ENCODE results near the gene EPHB1.
"Not testable (repeated sequence)": the region's sequence is repeated elsewhere in the genome, so short reads cannot be mapped to it uniquely, and the experiment has no call there.

The EPHB1 gene

GRCh38 chr3:135091946-135092345 is 296.9 kb downstream of the EPHB1 start:
- no peak for TF ChIP-seq ZNF274 (IDR thresholded peaks at IDR 0.05; ENCODE audit: low read depth, low read length)
- no peak overlapping the region for H3K4me3 ChIP-seq (ENCODE audit: low read length)

GRCh38 chr3:135093121-135093520 is 298.1 kb downstream of the EPHB1 start:
- no peak overlapping the region for H3K4me3 ChIP-seq (ENCODE audit: low read length)
- TF ChIP-seq ZNF274 (IDR thresholded peaks at IDR 0.05; ENCODE audit: low read depth, low read length), result no peak

- no peak for TF ChIP-seq ZNF274 (IDR thresholded peaks at IDR 0.05; ENCODE audit: low read depth, low read length)
- H3K4me3 ChIP-seq (ENCODE audit: low read length), result no peak overlapping the region
These were observed 302.4 kb downstream of the EPHB1 start for GRCh38 chr3:135097276-135097946.

- H3K4me3 ChIP-seq (ENCODE audit: low read length), result no peak overlapping the region
- no peak for TF ChIP-seq ZNF274 (IDR thresholded peaks at IDR 0.05; ENCODE audit: low read depth, low read length)
These were observed 304.8 kb downstream of the EPHB1 start for GRCh38 chr3:135099734-135100355.

GRCh38 chr3:135100366-135100765 is 305.3 kb downstream of the EPHB1 start:
- TF ChIP-seq ZNF274 (IDR thresholded peaks at IDR 0.05; ENCODE audit: low read depth, low read length), result no peak
- no peak overlapping the region for H3K4me3 ChIP-seq (ENCODE audit: low read length)

- TF ChIP-seq ZNF274 (IDR thresholded peaks at IDR 0.05; ENCODE audit: low read depth, low read length), result no peak
- H3K4me3 ChIP-seq (ENCODE audit: low read length), result no peak overlapping the region
These were observed 308.9 kb downstream of the EPHB1 start for GRCh38 chr3:135103917-135104316.

GRCh38 chr3:135106445-135106844 is 311.4 kb downstream of the EPHB1 start:
- TF ChIP-seq ZNF274 (IDR thresholded peaks at IDR 0.05; ENCODE audit: low read depth, low read length), result no peak
- H3K4me3 ChIP-seq (ENCODE audit: low read length), result no peak overlapping the region

- no peak for TF ChIP-seq ZNF274 (IDR thresholded peaks at IDR 0.05; ENCODE audit: low read depth, low read length)
These were observed 312.0 kb downstream of the EPHB1 start for GRCh38 chr3:135107043-135107442.

GRCh38 chr3:135109681-135110080 is 314.6 kb downstream of the EPHB1 start:
- TF ChIP-seq ZNF274 (IDR thresholded peaks at IDR 0.05; ENCODE audit: low read depth, low read length), result no peak
- H3K4me3 ChIP-seq (ENCODE audit: low read length), result no peak overlapping the region

More at GRCh38 chr3:135107043-135107442, 312.0 kb downstream of the EPHB1 start:
- H3K4me3 ChIP-seq (ENCODE audit: low read length), result no peak overlapping the region

GRCh38 chr3:135114551-135114950 is 319.5 kb downstream of the EPHB1 start:
- H3K4me3 ChIP-seq (ENCODE audit: low read length), result not testable (repeated sequence)

GRCh38 chr3:135117977-135118376 is 322.9 kb downstream of the EPHB1 start:
- no peak overlapping the region for H3K4me3 ChIP-seq (ENCODE audit: low read length)
- TF ChIP-seq ZNF274 (IDR thresholded peaks at IDR 0.05; ENCODE audit: low read depth, low read length), result no peak

GRCh38 chr3:135118792-135119191 is 323.7 kb downstream of the EPHB1 start:
- no peak overlapping the region for H3K4me3 ChIP-seq (ENCODE audit: low read length)
- no peak for TF ChIP-seq ZNF274 (IDR thresholded peaks at IDR 0.05; ENCODE audit: low read depth, low read length)

- no peak for TF ChIP-seq ZNF274 (IDR thresholded peaks at IDR 0.05; ENCODE audit: low read depth, low read length)
- no peak overlapping the region for H3K4me3 ChIP-seq (ENCODE audit: low read length)
These were observed 330.2 kb downstream of the EPHB1 start for GRCh38 chr3:135125171-135125801.

GRCh38 chr3:135127946-135128470 is 332.9 kb downstream of the EPHB1 start:
- no peak for TF ChIP-seq ZNF274 (IDR thresholded peaks at IDR 0.05; ENCODE audit: low read depth, low read length)
- no peak overlapping the region for H3K4me3 ChIP-seq (ENCODE audit: low read length)

- no peak for TF ChIP-seq ZNF274 (IDR thresholded peaks at IDR 0.05; ENCODE audit: low read depth, low read length)
- no peak overlapping the region for H3K4me3 ChIP-seq (ENCODE audit: low read length)
These were observed 333.8 kb downstream of the EPHB1 start for GRCh38 chr3:135128818-135129217.
